HG02610 (cell line): ENCODE results near the gene REPIN1.

Source experiments
- ATAC-seq: cut with Tn5 transposase; IDR thresholded peaks from one replicate; pipeline ENCODE4 v1.9.1; 2021; ENCODE audit warnings: mild to moderate bottlenecking, moderate library complexity; ENCODE audit not compliant: unreplicated experiment

The REPIN1 gene

GRCh38 chr7:150420242-150420641 is 51.6 kb downstream of the REPIN1 start:
- ATAC-seq = no peak

DNA sequence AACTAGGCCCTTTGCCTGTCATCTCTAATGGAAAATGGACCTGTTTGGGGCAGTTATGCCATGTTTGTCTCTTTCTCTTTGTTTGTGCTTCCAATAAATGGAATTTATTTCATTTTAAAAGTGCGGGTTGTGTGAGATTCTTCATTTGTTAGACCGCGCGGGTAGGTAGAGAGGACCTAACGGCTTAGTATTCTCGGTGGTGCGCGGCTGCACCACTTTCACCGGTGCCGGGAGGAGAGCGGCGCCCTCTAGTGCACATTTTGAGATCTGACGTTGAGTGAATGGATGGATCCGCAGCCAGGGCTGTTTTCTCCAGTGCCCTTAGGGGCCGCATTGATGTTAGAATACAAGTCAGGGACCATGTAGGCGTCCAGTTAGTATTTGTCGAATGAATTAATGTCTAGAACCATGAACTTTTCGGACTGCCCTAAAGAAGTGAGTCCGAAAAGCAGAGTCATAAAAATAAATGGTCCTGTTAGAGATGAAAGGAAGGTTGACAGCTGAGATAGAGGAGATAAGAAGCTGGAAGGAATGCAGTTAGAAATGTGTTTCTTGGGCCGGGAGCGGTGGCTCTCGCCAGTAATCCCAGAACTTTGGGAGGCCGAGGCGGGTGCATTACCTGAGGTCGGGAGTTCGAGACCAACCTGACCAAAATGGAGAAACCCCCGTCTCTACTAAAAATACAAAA is 52.5 kb downstream of the REPIN1 start:
- ATAC-seq = peak; percentile 94

GRCh38 chr7:150421831-150422230 is 53.2 kb downstream of the REPIN1 start:
- ATAC-seq = no peak
